SKM-1 (cell line): ENCODE results near the gene VASN.

Experiments
- DNase-seq: peaks from one replicate; lab custom pipeline; 2025; ENCODE audit not compliant: unreplicated experiment; lab: John Stamatoyannopoulos, UW

The VASN gene

GRCh38 chr16:4370570-4371356 lies 885 bp upstream of the VASN start:
- no peak for DNase-seq

DNA sequence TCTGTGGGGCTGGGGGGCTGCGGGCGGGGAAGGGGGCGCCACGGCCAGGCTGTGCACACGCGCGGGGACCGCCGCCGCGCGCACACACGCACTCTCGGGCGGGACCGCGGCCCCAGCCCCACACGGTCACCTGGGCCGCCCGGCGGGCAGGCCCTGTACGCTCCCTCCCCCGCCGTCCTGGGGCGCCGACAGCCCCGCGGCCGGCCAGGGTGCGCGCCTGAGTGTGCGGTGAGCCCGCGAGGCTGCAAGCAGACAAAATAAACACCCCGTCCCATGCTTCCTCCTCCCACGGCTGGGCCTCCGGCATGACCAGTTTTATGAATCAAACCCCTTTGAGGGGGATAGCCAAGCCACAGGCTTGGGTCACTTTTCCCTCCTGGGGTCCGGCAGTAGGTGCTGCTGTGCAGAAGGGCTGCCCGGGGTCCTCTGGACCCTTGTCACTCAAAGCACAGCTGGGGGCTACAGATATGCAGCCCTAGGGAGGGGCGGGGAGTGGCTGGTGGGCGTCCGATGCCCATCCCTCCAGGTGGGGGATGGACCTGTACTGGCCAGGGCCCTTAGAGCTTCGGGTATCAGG lies 441 bp downstream of the VASN start:
- DNase-seq, result no peak

- no peak for DNase-seq
Measured at GRCh38 chr16:4372578-4373355, 1.1 kb downstream of the VASN start.

- DNase-seq, result no peak
Measured at GRCh38 chr16:4373356-4373908, 1.8 kb downstream of the VASN start.

DNA sequence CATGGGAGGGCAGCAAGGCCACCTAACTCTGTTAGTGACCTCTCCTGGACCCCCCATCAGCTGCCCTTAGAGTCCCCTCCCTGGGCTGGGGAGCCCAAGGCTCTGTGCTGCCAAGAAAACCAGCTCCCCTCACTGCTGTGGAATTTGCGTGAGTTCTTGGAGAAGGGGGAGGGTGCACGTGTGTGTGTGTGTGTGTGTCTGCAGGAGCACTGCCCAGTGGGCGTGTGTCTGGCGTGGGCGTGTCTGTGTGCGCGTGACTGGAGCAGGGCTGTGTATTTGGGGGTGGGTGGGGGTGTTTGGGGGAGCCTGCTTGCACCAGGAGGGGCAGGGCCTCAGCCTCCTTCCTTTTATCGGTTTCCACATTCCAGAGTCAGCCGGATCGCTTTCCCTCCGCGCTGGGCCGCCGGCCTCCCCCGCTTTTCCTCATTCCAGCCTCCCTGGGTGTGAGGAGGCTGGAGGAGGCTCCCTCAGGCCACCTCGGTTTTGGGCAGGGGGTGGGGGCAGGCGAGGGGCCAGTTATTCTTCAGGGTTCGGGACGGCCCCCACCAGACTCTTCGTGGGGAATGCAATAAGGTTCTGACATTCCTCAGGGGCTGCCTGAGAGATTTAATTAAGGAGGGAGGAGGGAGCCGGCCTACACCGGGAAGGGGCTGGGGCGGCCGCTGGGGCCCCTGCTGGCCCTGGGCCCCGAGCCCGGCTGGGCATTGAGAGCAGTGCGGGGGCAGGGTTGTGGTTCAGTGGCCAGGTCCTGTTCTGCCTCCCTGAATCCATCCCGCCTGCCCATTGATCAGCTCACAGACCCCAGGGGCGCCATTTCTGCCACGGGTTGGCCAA lies 2.5 kb downstream of the VASN start:
- DNase-seq, result no peak

DNA sequence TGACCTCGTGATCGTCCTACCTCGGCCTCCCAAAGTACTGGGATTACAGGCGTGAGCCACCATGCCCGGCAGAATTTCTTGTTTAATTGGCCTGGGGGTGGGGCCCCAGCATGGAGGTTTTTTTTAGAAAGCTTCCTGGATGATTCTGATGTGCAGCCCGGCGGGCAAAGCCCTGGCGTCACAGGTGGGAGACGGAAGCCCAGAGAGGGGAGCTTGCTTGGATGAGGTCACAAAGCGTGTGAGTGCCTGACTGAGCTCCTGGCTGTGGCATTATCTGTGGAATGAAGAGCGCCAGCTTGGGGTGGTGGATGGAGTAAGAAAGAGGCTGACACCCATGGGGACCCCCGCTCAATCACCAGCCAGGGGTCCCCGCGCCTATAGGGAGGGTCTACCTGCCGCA lies 4.1 kb downstream of the VASN start:
- no peak for DNase-seq

- no peak for DNase-seq
Measured at GRCh38 chr16:4376126-4376892, 4.7 kb downstream of the VASN start.

- DNase-seq, result no peak
Measured at GRCh38 chr16:4376893-4377572, 5.4 kb downstream of the VASN start.

- DNase-seq, result no peak
Measured at GRCh38 chr16:4377573-4378154, 6.0 kb downstream of the VASN start.

- DNase-seq, result no peak
Measured at GRCh38 chr16:4378161-4378666, 6.6 kb downstream of the VASN start.

DNA sequence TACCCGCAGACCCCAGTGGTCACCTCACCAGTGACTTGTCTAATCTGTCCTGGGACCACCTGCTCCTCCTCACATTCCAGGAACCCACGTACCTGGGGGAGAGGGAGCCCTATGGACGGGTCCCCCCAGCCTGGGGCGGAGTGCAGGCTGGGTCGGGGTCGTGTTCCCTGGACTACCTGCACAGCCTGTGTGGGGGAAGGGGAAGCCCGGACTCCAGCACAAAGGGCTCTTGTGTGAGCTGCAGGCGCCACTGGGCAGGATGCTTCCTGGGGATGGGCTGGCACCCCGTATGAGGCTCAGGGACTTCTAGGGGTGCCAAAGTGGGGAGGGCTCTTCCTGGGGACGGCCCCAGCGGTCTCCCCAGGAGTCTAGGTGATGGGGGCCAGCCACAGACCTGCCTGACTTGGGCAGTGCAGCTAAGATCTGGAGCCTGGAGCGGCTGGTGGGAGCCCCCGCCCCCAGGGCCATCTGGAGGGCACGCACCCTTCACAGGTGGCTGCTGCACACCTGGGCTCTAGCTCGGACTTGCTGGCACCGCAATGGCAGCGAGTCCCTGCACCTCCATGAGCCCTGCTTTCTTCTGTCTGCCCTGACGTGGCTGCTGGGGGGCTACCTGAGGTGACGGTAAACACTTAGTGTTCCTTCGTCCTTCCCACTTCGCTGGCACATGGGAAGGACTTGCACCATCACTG lies 7.5 kb downstream of the VASN start:
- DNase-seq, result no peak

DNA sequence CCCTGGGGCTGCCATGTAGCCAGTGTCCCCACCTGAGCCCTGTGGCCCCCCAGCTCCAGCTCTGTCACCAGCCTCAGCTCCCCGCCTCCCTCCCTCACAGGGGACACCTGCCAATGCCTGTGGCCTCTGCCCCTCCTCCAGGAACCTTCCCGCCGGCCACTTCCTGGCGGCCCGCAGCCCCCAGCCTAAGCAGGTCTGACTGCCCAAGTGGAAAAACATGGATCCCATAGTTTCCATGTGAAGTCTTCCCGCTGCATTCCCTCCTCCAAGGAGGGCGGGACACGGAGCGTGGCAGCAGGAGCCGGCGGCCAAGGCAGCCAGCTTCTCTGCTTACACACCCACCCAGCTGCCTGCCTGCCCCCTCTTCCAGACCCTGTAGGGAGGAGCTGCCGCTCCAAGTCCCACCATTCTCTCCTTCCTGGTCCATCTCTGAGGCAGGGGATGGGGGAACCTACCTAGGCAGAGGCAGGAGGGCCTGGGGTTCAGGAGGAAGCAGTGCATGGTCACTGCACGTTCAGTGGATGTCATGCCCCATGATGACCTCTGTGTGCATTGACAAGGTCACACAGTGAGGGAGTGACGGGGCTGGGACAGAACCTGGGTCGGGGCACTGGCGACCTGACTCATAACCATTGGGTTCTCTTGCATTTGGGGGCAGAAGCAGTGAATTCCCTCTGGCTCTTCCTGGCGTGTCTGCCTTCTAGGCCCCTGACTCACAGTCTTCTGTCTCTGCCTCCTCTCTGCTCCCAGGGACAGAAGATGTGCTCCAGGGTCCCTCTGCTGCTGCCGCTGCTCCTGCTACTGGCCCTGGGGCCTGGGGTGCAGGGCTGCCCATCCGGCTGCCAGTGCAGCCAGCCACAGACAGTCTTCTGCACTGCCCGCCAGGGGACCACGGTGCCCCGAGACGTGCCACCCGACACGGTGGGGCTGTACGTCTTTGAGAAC lies 8.7 kb downstream of the VASN start:
- DNase-seq, result no peak

- DNase-seq, result no peak
Measured at GRCh38 chr16:4381072-4381934, 9.7 kb downstream of the VASN start.

GRCh38 chr16:4381935-4382794 lies 10.5 kb downstream of the VASN start:
- no peak for DNase-seq

DNA sequence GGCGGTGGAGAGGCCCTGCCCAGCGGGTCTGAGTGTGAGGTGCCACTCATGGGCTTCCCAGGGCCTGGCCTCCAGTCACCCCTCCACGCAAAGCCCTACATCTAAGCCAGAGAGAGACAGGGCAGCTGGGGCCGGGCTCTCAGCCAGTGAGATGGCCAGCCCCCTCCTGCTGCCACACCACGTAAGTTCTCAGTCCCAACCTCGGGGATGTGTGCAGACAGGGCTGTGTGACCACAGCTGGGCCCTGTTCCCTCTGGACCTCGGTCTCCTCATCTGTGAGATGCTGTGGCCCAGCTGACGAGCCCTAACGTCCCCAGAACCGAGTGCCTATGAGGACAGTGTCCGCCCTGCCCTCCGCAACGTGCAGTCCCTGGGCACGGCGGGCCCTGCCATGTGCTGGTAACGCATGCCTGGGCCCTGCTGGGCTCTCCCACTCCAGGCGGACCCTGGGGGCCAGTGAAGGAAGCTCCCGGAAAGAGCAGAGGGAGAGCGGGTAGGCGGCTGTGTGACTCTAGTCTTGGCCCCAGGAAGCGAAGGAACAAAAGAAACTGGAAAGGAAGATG lies 11.2 kb downstream of the VASN start:
- no peak for DNase-seq
